Spinal cord (tissue), 10 donors: ENCODE measurements around the gene VSIG4. TPM values are rescaled to one million over a fixed set of nuclear protein-coding genes. Genes with fewer than 3 reads are reported as not detected.
A peak's percentile ranks its signal among the peaks of the same experiment; 100 is the strongest.
"Not testable (repeated sequence)": the region's sequence is repeated elsewhere in the genome, so short reads cannot be mapped to it uniquely, and the experiment has no call there.

Experiments
- DNase-seq, 6 donors: peaks; one replicate each; pipeline versions ENCODE4 v3.0.0 to v3.0.0-alpha.2; 2013 to 2015; ENCODE audit warnings: low spot score in 6 of 6, low read depth in 4 of 6
- H3K27ac ChIP-seq: one replicate; pipeline ENCODE4 v1.5.1; 2013; ENCODE audit warnings: low read depth, low read length, control low read depth
- H3K27me3 ChIP-seq: one replicate; pipeline ENCODE4 v1.6.1; 2013; ENCODE audit warnings: low read length; ENCODE audit not compliant: control insufficient read depth, insufficient read depth
- H3K36me3 ChIP-seq: one replicate; pipeline ENCODE4 v1.6.1; 2013; ENCODE audit warnings: low read length; ENCODE audit not compliant: control insufficient read depth, insufficient read depth
- H3K4me1 ChIP-seq: one replicate; pipeline ENCODE4 v1.6.1; 2013; ENCODE audit warnings: low read length; ENCODE audit not compliant: control insufficient read depth, insufficient read depth
- H3K4me3 ChIP-seq: one replicate; pipeline ENCODE4 v1.5.1; 2013; ENCODE audit warnings: low read depth, low read length, control low read depth
- H3K9me3 ChIP-seq: one replicate; pipeline ENCODE4 v1.6.1; 2013; ENCODE audit warnings: low read length; ENCODE audit not compliant: control insufficient read depth, insufficient read depth
- WGBS: methylation state at CpG from one replicate; pipeline ENCODE4 v1.1.5; 2013; ENCODE audit warnings: missing lambda C conversion rate; ENCODE audit not compliant: insufficient coverage; 5-methylcytosine and 5-hydroxymethylcytosine counted together
- polyA plus RNA-seq, 2 donors: library from polyadenylated mRNA; unstranded; fragments of 120-200 nt; gene quantifications; one replicate each; pipeline ENCODE4 v1.2.1, GENCODE V29; 2013; ENCODE audit not compliant: insufficient read length in 2 of 2
- total RNA-seq, 2 donors: library from RNA; depleted of rRNA in 1 of 2; stranded (reverse); fragments of 120-200 nt in 1 of 2; fragments of >200 nt in 1 of 2; gene quantifications; one replicate each; pipeline versions ENCODE4 v1.2.3 to v1.2.4, GENCODE V29; 2013 to 2014
- donor health status: healthy.

Gene VSIG4
- total and polyA plus RNA-seq, 4 donors: 16.8 to 29.8 (median 25.4) TPM

GRCh38 chrX:65993915-65994460 lies 45.9 kb downstream of the VSIG4 start:
- WGBS: 60% methylated on average over 1 of the region's 2 CpGs
- Histone ChIP-seq H3K27ac (no peak overlapping the region), H3K36me3 (no peaks in the 10 kb centered on the region), H3K4me3 (no peak overlapping the region), H3K9me3 (no peaks in the 10 kb centered on the region), H3K27me3 (no peaks in the 10 kb centered on the region), H3K4me1 (no peaks in the 10 kb centered on the region)
- DNase-seq: no peak

- 63% methylated on average over 2 of the region's 2 CpGs for WGBS
- DNase-seq: no peak
- no peaks in the 10 kb centered on the region for H3K9me3 ChIP-seq
- no peak overlapping the region for H3K27ac ChIP-seq
- no peaks in the 10 kb centered on the region for H3K4me1 ChIP-seq
- no peaks in the 10 kb centered on the region for H3K36me3 ChIP-seq
- H3K4me3 ChIP-seq: no peak overlapping the region
- H3K27me3 ChIP-seq: no peaks in the 10 kb centered on the region
Measured at GRCh38 chrX:65993332-65993731, 46.5 kb downstream of the VSIG4 start.

GRCh38 chrX:65990702-65991101 lies 49.2 kb downstream of the VSIG4 start:
- Histone ChIP-seq H3K27ac (no peak overlapping the region), H3K4me3 (no peak overlapping the region), H3K27me3 (no peaks in the 10 kb centered on the region), H3K36me3 (no peaks in the 10 kb centered on the region), H3K9me3 (no peaks in the 10 kb centered on the region), H3K4me1 (no peaks in the 10 kb centered on the region)
- DNase-seq: no peak

GRCh38 chrX:65987811-65988210 lies 52.1 kb downstream of the VSIG4 start:
- Histone ChIP-seq H3K36me3 (no peaks in the 10 kb centered on the region), H3K9me3 (no peaks in the 10 kb centered on the region), H3K27ac (no peak overlapping the region), H3K4me3 (no peak overlapping the region), H3K27me3 (no peaks in the 10 kb centered on the region), H3K4me1 (no peaks in the 10 kb centered on the region)
- peak in 1 of 6 donors; percentile 1 for DNase-seq
- no CpG with 5 or more reads among the region's 3 CpGs for WGBS

GRCh38 chrX:65985922-65986588 lies 53.8 kb downstream of the VSIG4 start:
- 52% methylated on average over 2 of the region's 5 CpGs for WGBS
- peak in 2 of 6 donors; percentile 3 to 38 for DNase-seq
- Histone ChIP-seq H3K36me3 (no peaks in the 10 kb centered on the region), H3K27me3 (no peaks in the 10 kb centered on the region), H3K4me3 (no peak overlapping the region), H3K4me1 (no peaks in the 10 kb centered on the region), H3K27ac (no peak overlapping the region), H3K9me3 (no peaks in the 10 kb centered on the region)

GRCh38 chrX:65985211-65985610 lies 54.7 kb downstream of the VSIG4 start:
- H3K27me3 ChIP-seq: no peaks in the 10 kb centered on the region
- no peak overlapping the region for H3K4me3 ChIP-seq
- no CpG with 5 or more reads among the region's 3 CpGs for WGBS

GRCh38 chrX:65977161-65977560 lies 62.7 kb downstream of the VSIG4 start:
- DNase-seq, H3K27ac ChIP-seq, H3K4me3 ChIP-seq, H3K9me3 ChIP-seq, H3K27me3 ChIP-seq, H3K4me1 ChIP-seq, H3K36me3 ChIP-seq: not testable (repeated sequence)
- no CpG with 5 or more reads among the region's 1 CpG for WGBS

More at GRCh38 chrX:65985211-65985610, 54.7 kb downstream of the VSIG4 start:
- Histone ChIP-seq H3K36me3 (no peaks in the 10 kb centered on the region), H3K27ac (no peak overlapping the region), H3K4me1 (no peaks in the 10 kb centered on the region), H3K9me3 (no peaks in the 10 kb centered on the region)
- DNase-seq: no peak

- Histone ChIP-seq H3K4me3 (no peak overlapping the region), H3K36me3 (no peaks in the 10 kb centered on the region), H3K27ac (no peak overlapping the region), H3K27me3 (no peaks in the 10 kb centered on the region), H3K9me3 (no peaks in the 10 kb centered on the region), H3K4me1 (no peaks in the 10 kb centered on the region)
- no peak for DNase-seq
Measured at GRCh38 chrX:65976161-65976560, 63.7 kb downstream of the VSIG4 start.

- not testable (repeated sequence) for H3K9me3 ChIP-seq, H3K27me3 ChIP-seq, DNase-seq, H3K27ac ChIP-seq, H3K36me3 ChIP-seq, H3K4me3 ChIP-seq, H3K4me1 ChIP-seq
- 88% methylated on average over 33 of the region's 38 CpGs for WGBS
Measured at GRCh38 chrX:65975161-65975751, 64.6 kb downstream of the VSIG4 start.
